ENCODE data around the gene NXPH4.

The NXPH4 gene

GRCh38 chr12:57183939-57184725, 32.5 kb upstream of the NXPH4 start:
- DNase-seq, result no peak

GRCh38 chr12:57185403-57185802, 31.2 kb upstream of the NXPH4 start:
- no peak for DNase-seq

GRCh38 chr12:57185906-57186508, 30.6 kb upstream of the NXPH4 start:
- peak in 1 of 2 donors; percentile 42 for DNase-seq

DNA sequence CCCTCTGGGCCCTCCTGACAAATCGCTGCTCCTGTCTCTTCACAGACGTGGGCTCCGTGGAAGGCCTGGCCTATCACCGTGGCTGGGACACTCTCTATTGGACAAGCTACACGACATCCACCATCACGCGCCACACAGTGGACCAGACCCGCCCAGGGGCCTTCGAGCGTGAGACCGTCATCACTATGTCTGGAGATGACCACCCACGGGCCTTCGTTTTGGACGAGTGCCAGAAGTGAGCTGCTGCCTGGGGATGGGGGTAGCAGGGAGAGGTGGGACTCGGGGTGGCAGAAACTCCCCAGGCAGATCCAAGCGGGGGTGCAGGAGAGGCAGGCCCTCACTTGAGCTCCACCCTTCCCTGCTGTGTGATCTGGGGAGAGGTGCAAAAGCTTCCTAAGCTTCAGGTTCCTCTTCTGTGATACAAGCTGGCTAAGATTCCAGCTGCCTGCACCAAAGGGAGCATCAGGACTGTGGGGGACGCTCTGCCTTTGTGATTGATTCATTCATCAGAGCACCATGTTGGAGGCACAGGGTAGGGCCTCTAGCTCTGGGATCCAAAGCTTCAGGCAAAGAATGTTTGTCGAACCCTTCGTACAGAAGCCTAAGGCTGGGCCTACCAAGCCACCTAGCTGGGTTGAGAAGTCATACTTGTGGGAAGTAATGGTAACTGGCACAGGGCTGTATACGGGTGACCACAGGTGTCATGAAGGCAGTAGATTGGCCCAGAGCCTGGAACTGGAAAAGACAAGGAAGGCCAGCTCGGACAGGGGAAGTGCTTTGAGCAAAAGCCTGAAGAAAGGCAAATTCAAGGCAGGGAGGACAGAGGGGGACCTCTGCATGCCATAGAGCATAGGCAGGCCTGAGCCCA, 29.1 kb upstream of the NXPH4 start:
- no peak for DNase-seq

DNA sequence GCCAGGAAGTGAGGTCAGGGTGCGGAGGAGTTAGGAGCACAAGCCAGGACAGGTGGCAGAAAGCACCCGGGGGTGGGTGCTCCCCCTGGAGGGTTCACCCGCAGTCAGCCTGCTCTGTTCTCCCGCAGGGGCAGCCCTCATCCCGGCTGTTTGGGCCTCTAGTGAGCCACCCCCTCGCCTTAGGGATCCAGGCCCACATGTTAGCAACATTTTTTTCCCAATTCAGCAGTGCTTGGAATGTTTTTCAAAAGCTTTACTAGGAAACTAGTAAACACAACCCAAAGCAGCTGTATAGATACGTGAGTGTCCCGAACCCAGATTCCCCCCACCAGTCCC, 28.5 kb upstream of the NXPH4 start:
- DNase-seq, result no peak

DNA sequence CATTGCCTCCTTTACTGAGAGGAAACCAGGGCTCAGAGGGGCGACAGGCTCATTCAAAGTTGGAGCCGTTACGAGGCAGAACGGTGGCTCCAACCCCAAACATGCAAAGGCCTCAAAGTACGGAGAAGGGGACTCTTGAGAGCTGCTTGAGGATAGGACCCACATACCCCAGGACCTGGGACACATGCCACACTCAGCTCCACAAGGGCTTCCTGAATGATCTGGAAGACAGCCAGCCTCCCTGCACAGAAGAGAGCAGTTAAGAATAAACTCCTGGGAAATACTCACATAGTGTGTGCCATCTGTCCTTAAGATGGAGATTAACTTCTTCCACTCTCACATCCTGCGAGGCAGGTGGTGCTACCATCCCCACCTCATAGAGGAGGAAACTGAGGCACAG, 26.6 kb upstream of the NXPH4 start:
- DNase-seq, result no peak

- no peak for DNase-seq
Observed at GRCh38 chr12:57190821-57191220, 25.8 kb upstream of the NXPH4 start.

DNA sequence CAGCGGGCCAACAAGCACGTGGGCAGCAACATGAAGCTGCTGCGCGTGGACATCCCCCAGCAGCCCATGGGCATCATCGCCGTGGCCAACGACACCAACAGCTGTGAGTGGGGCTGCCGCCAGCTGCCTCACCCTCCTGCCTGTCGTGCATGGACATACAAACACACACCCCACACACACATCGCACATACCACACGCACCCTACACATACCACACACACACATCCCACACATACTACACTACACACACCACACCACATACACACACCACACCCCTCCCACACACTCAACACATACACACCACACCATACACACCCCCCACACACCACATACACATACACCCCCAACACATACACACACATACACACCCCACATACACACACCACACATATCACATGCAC, 25.2 kb upstream of the NXPH4 start:
- no peak for DNase-seq

DNA sequence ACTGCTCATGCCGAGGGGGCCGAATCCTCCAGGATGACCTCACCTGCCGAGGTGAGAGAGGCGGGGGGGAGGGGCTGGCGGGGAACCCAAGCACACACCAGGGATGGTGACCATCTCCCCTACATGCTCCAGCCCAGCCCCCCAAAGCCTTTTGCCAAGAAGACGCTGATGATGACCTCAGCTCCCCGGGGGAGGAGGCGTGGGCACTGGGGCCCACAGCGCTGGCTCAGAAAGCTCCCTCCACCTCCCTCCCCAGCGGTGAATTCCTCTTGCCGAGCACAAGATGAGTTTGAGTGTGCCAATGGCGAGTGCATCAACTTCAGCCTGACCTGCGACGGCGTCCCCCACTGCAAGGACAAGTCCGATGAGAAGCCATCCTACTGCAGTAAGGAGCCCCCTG, 23.7 kb upstream of the NXPH4 start:
- DNase-seq, result no peak

DNA sequence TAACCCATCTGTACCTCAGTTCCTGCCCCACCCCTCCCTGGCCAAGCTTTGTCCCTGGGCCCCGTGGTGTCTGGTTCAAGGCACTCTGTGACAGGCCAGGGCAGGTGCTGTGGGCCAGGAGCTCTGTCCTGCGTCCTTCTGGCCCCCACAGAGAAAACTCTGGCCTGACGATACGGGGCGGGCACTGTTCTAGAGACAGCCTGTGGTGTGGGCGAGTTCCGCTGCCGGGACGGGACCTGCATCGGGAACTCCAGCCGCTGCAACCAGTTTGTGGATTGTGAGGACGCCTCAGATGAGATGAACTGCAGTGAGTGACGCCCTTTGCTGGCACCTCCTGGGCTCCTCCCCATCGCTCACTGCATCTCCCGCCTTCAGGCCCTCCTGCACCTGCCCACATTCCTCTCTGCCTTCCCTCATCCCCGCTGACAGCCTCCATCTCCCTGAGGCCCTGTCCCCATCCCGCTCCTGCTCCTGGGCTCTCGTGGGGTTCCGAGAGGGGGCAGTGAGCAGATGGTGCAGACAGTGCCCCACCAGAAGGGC, 22.8 kb upstream of the NXPH4 start:
- no peak for DNase-seq

DNA sequence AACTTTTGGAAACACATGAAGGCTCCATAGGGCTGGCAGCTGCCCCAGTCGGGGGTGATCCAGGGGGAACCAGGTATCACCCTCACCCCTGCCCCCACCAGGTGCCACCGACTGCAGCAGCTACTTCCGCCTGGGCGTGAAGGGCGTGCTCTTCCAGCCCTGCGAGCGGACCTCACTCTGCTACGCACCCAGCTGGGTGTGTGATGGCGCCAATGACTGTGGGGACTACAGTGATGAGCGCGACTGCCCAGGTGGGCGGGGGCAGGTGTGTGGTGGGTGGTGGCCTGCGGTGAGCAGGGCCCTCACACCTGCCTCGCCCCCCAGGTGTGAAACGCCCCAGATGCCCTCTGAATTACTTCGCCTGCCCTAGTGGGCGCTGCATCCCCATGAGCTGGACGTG, 22.3 kb upstream of the NXPH4 start:
- DNase-seq, result no peak

GRCh38 chr12:57195186-57195585, 21.4 kb upstream of the NXPH4 start:
- DNase-seq, result no peak

- DNase-seq, result no peak
Observed at GRCh38 chr12:57195611-57196371, 20.8 kb upstream of the NXPH4 start.

- no peak for DNase-seq
Observed at GRCh38 chr12:57196439-57196838, 20.2 kb upstream of the NXPH4 start.

- no peak for DNase-seq
Observed at GRCh38 chr12:57196956-57197355, 19.6 kb upstream of the NXPH4 start.

GRCh38 chr12:57198329-57198728, 18.3 kb upstream of the NXPH4 start:
- no peak for DNase-seq

DNA sequence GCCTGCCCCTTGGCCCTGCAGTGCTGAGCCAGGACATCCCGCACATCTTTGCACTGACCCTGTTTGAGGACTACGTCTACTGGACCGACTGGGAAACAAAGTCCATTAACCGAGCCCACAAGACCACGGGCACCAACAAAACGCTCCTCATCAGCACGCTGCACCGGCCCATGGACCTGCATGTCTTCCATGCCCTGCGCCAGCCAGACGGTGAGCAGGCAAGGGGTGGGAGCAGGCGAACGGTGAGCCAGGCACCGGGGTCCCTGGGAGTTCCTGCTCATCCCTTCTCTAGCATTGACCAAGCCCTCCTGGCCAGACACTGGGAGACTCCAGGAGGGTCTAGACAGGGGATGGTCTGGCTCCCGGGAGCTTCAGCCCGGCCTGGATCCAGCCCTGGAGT, 17.4 kb upstream of the NXPH4 start:
- DNase-seq, result no peak

- no peak for DNase-seq
Observed at GRCh38 chr12:57200497-57200896, 16.1 kb upstream of the NXPH4 start.

DNA sequence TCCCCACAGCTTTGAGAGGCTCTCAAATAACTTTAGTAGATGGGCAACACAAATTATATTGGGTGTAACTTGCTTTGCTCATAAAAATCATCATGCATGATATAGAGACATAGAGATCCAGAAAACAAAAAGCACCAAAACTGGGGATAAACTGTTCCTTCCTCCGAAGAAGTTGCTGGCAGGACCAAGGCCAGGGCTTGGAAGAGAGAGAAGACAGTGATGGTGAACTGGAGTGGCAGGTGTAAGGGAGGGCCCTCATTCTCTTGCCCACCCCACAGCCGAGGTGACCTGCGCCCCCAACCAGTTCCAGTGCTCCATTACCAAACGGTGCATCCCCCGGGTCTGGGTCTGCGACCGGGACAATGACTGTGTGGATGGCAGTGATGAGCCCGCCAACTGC, 15.4 kb upstream of the NXPH4 start:
- DNase-seq, result no peak

DNA sequence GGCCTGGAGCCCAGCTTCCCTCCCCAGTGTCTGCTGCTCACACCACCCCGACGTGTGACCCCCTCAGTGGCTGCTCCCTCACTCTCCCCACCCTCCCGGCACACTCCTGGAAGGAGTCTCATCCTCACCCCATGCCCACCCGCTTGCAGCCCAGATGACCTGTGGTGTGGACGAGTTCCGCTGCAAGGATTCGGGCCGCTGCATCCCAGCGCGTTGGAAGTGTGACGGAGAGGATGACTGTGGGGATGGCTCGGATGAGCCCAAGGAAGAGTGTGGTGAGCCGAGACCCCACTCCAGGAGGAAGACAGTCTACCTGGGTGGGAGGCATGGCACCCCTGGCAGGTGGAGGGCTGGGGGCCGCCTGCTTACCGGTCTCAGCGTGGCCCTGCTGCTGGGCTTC, 15.0 kb upstream of the NXPH4 start:
- DNase-seq, result no peak

GRCh38 chr12:57202321-57202720, 14.3 kb upstream of the NXPH4 start:
- no peak for DNase-seq

GRCh38 chr12:57203201-57203600, 13.4 kb upstream of the NXPH4 start:
- no peak for DNase-seq

- DNase-seq, result no peak
Observed at GRCh38 chr12:57203791-57204190, 12.8 kb upstream of the NXPH4 start.

All from inflammatory macrophage (primary cell).